ENCODE data around the gene SH3BP4.
A peak's percentile ranks its signal among the peaks of the same experiment; 100 is the strongest.

SH3BP4 gene

GRCh38 chr2:234960175-234961088, 8.6 kb downstream of the SH3BP4 start:
- no peak for DNase-seq
- in situ Hi-C loops (cut with HindIII; ENCODE audit: low pct_ligation_motif_present, low pct_unique_long_range_greater_than_20kb, low sequenced_read_pairs) = no loop called here

GRCh38 chr2:234961784-234962183, 10.0 kb downstream of the SH3BP4 start:
- in situ Hi-C loops (cut with HindIII; ENCODE audit: low pct_ligation_motif_present, low pct_unique_long_range_greater_than_20kb, low sequenced_read_pairs) = no loop called here
- no peak for DNase-seq

GRCh38 chr2:234963773-234964615, 12.2 kb downstream of the SH3BP4 start:
- no peak for DNase-seq
- in situ Hi-C loops (cut with HindIII; ENCODE audit: low pct_ligation_motif_present, low pct_unique_long_range_greater_than_20kb, low sequenced_read_pairs) = no loop called here

- in situ Hi-C loops (cut with HindIII; ENCODE audit: low pct_ligation_motif_present, low pct_unique_long_range_greater_than_20kb, low sequenced_read_pairs) = no loop called here
- no peak for DNase-seq
Measured at GRCh38 chr2:234964631-234965461, 13.0 kb downstream of the SH3BP4 start.

GRCh38 chr2:234966340-234966739, 14.5 kb downstream of the SH3BP4 start:
- no peak for DNase-seq
- in situ Hi-C loops (cut with HindIII; ENCODE audit: low pct_ligation_motif_present, low pct_unique_long_range_greater_than_20kb, low sequenced_read_pairs) = no loop called here

- DNase-seq = no peak
- in situ Hi-C loops (cut with HindIII; ENCODE audit: low pct_ligation_motif_present, low pct_unique_long_range_greater_than_20kb, low sequenced_read_pairs) = no loop called here
Measured at GRCh38 chr2:234967201-234967869, 15.5 kb downstream of the SH3BP4 start.

- no peak for DNase-seq
- in situ Hi-C loops (cut with HindIII; ENCODE audit: low pct_ligation_motif_present, low pct_unique_long_range_greater_than_20kb, low sequenced_read_pairs) = no loop called here
Measured at GRCh38 chr2:234967870-234968208, 16.0 kb downstream of the SH3BP4 start.

- DNase-seq = no peak
- in situ Hi-C loops (cut with HindIII; ENCODE audit: low pct_ligation_motif_present, low pct_unique_long_range_greater_than_20kb, low sequenced_read_pairs) = no loop called here
Measured at GRCh38 chr2:234968631-234969305, 17.0 kb downstream of the SH3BP4 start.

- in situ Hi-C loops (cut with HindIII; ENCODE audit: low pct_ligation_motif_present, low pct_unique_long_range_greater_than_20kb, low sequenced_read_pairs) = no loop called here
Measured at GRCh38 chr2:234969306-234970098, 17.7 kb downstream of the SH3BP4 start.

GRCh38 chr2:234970099-234970440, 18.3 kb downstream of the SH3BP4 start:
- no peak for DNase-seq
- in situ Hi-C loops (cut with HindIII; ENCODE audit: low pct_ligation_motif_present, low pct_unique_long_range_greater_than_20kb, low sequenced_read_pairs) = no loop called here

More at GRCh38 chr2:234969306-234970098, 17.7 kb downstream of the SH3BP4 start:
- no peak for DNase-seq

- in situ Hi-C loops (cut with HindIII; ENCODE audit: low pct_ligation_motif_present, low pct_unique_long_range_greater_than_20kb, low sequenced_read_pairs) = no loop called here
- no peak for DNase-seq
Measured at GRCh38 chr2:234970477-234970882, 18.7 kb downstream of the SH3BP4 start.

- no peak for DNase-seq
- in situ Hi-C loops (cut with HindIII; ENCODE audit: low pct_ligation_motif_present, low pct_unique_long_range_greater_than_20kb, low sequenced_read_pairs) = no loop called here
Measured at GRCh38 chr2:234971496-234971895, 19.7 kb downstream of the SH3BP4 start.

GRCh38 chr2:234973008-234973407, 21.2 kb downstream of the SH3BP4 start:
- DNase-seq = peak; percentile 54
- in situ Hi-C loops (cut with HindIII; ENCODE audit: low pct_ligation_motif_present, low pct_unique_long_range_greater_than_20kb, low sequenced_read_pairs) = no loop called here

GRCh38 chr2:234974501-234975385, 22.9 kb downstream of the SH3BP4 start:
- no peak for DNase-seq
- in situ Hi-C loops (cut with HindIII; ENCODE audit: low pct_ligation_motif_present, low pct_unique_long_range_greater_than_20kb, low sequenced_read_pairs) = no loop called here

GRCh38 chr2:234975611-234976010, 23.8 kb downstream of the SH3BP4 start:
- DNase-seq = no peak
- in situ Hi-C loops (cut with HindIII; ENCODE audit: low pct_ligation_motif_present, low pct_unique_long_range_greater_than_20kb, low sequenced_read_pairs) = no loop called here

- no peak for DNase-seq
- in situ Hi-C loops (cut with HindIII; ENCODE audit: low pct_ligation_motif_present, low pct_unique_long_range_greater_than_20kb, low sequenced_read_pairs) = no loop called here
Measured at GRCh38 chr2:234976479-234977227, 24.8 kb downstream of the SH3BP4 start.

Measured in ACHN (cell line).